ENCODE results near the gene TBATA.

TBATA gene, protein sequence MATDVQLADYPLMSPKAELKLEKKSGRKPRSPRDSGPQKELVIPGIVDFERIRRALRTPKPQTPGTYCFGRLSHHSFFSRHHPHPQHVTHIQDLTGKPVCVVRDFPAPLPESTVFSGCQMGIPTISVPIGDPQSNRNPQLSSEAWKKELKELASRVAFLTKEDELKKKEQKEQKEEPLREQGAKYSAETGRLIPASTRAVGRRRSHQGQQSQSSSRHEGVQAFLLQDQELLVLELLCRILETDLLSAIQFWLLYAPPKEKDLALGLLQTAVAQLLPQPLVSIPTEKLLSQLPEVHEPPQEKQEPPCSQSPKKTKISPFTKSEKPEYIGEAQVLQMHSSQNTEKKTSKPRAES

DNA sequence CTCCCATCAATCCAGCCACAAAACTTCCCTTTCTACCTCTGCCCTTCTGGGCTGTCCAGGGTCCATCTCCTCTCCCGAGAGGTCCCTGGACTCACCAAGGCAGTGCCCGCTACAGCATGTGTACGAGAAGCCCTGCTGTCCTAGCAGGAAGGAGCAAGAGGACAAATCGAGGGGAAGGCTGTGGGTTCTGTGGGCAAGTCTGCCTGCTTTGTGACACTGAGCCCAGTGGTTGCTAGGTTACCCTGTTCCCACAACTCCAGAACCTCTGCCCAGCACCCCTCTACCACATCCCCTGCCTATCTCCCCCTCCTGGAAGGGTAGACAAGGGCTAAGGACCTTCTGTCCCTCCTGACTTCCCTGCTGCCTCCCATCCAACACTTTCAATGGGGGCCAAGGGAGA is at the start of gene TBATA:
Gene TBATA, minus strand, starts transcription at position 188 of the 400 bp plus-strand sequence. CDS start 1,998 bp downstream, outside the sequence.
- no peak for DNase-seq

DNA sequence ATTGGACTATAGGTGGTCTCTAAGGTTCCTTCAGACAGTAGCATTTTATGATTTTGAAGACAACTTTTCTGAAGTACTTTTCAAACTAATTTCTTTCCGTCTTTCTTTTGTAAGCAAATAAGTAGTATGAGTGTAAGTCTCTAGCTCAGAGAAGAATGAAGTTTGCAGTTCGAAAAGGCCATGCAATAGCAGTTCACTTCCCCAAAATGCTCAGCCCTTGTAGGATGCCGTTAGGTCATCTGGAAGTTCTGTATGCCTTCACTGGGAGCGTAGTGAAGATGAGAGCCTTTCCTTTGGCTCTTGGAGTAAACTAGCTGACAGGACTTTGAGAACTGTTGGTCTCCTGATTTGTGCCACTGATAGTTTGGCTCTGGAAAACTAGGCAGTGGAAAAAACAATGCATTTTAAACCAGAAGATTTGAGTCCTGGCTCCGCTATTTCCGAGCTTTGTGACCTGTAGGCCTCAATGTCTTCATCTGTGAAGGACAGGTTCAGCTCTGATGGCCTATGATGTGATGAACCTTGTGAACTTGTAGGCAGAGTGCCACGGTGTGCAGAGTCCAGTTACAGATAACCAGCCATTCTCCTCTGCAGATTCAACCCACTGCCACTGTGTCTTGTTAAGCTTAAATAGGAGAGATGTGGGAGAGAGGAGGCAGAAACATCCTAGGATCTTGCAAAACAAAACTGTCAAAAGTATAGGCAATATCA is 49.4 kb upstream of the TBATA start:
- DNase-seq = no peak

DNA sequence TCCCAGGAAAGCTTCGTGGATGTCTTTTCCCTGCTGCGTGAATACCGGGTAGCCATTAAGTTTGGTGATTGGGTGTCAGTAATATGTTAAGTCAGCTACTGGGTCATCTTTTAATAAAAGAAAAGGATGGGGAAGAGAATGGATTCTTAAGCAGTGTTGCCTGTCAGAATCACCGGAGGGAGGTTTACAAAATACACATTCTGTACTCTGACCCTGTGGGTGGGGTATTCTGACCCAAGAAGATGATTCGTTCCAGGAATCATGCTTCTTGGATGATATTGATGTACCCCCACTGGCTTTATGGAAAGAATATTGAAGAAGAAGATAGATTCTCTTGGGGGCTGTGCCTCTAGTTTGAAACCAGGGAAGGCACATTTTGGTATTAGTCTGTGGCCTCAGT is 48.8 kb upstream of the TBATA start:
- no peak for DNase-seq

DNA sequence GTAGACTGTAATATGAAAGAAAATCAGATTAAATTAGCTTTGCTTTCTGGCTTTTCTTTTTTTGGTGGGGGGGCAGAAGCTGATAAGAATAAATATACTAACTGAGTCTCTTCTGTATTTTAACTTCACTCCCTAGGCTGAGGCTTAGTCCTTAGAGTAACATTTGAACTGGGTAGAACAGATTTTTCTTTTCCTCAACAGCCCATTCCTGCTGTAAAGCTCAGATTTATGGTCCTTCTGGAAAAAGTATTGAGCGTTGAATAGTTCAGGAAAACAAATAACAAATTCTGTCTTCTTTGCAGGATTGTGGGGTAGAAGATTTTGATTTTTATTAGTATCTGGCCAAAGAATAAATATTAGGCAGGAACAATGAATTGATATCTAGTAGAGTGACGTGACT is 48.4 kb upstream of the TBATA start:
- DNase-seq = no peak

DNA sequence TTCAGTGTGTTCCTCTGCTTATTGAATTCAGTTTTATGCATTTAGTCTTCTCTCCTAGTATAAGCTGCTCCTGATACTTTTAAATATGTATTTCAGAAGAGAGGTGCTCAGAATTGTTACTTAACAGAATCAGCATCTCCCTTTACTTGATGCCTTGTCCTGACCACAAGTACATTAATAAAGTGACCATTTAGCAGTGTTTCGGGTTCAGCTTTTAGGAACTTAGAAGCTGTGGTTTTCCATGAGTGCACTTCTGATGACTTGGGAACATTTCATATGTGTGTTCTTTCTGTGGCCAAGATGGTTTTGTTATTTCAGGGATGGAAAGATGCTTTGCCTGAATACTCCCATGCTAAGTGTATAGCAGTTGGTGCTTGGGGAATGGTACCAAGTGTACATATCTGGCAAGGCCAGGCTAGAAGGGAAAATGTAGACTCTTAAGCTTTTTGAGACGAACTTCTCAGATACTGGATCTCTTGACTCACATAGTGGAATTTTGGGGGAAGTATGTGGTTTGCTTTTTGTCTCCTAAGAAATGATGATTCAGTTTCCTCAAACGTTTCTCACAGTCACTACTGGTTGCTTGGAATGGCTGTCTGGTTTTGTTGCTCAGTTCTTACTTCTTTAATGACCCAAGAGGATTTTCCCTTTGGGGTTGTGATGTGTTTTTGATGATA is 47.8 kb upstream of the TBATA start:
- no peak for DNase-seq

DNA sequence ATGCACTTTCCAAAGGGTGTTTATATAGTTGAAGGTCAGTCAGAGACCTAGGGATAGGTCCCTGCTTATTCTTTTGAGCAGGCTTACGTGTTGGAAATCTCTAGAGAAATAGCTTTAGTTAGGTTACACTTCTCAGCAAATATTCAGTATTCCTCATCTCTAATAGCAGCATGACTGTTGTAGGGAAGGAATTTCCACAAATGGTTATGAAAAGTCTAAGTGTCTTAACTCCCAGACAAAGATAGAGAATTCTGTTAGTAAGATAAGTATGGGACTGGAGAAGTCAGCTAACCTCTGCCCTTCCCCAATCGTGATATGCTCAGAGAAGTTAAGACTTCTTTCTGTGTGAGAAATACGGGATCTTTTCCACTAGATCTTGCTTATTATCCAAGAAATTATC is 47.0 kb upstream of the TBATA start:
- DNase-seq = no peak

DNA sequence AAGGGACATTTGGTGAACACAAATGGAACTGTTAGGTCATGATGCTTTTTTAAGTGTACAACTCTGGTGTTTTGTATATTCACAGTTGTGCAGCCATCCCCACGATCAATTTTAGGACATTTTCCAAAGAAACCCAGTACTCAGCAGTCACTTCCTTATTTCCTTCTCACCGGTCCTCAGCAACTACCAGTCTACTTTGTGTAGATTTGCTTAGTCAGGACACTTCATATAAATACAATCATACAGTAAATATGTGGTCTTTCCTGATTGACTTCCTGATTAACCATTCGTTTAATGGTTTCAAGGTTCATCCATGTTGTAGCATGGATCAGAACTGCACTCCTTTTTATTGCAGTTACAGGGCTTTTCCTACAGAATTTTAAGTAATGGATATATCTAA is 45.0 kb upstream of the TBATA start:
- DNase-seq = no peak

DNA sequence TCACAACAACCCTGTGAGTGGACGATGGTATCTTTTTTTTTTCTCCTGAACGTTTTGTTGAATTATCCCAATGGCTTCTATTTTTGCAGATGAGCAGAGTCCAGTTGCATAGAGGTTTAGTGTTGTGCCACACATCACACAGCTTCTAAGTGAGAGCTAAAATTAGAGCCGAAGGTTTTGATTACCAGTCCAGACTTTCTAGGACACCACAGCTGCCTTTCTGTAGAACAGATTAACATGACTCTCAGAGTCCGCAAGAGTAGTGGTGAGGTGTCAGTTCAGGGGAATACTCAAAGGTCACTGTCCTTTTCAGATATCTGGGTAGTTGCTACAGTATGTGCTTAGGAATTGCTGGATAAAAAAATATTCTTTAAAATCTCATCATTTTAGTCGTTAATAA is 44.4 kb upstream of the TBATA start:
- no peak for DNase-seq

DNA sequence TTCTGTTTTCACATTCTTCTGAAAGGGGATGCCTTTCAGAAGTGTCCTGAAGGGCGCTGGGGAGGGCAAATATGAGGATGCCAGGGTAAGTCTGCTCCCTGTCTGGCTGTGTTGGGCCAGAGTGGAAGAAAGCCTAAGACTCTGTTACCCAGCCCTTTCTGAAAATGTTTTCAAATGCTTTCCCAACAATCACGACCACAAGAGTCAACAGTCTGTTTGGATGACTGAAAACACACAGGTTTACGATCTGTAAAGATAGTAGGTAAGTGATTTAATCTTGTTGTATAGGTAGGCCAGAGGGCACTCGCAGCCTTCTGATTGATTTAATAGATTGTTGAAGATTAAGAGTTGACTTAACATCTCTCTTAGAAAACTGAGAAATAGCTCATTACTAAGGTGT is 43.7 kb upstream of the TBATA start:
- DNase-seq = no peak

DNA sequence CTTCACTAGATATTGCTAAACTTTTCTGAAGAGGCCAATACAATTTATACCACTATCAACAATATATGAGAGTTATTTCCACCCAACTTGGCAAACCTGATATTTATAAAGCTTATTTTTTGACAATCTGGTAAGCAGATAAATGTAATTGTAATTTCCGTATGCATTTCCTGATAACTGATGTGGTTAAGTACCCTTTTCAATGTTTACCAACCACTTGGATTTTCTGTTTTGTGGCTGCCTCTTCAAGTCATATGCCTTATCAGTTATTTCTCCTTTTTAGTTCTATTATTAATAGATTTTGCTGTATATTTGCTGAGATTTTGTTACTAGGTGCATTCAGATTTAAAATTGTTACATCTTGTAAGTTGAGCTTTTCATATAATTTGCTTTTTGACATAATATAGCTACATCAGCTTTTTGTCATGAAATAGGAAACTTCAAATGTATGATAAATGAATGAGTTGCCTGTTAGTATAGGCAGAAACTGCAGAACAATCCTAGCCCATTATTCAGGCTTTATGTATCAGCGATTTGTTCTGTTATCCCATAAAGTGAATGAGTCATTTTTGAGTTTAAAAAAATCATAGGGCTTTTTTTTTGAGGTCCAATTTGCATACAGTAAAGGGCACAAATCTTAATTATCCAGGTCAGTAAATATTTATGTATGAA is 42.0 kb upstream of the TBATA start:
- DNase-seq = no peak

DNA sequence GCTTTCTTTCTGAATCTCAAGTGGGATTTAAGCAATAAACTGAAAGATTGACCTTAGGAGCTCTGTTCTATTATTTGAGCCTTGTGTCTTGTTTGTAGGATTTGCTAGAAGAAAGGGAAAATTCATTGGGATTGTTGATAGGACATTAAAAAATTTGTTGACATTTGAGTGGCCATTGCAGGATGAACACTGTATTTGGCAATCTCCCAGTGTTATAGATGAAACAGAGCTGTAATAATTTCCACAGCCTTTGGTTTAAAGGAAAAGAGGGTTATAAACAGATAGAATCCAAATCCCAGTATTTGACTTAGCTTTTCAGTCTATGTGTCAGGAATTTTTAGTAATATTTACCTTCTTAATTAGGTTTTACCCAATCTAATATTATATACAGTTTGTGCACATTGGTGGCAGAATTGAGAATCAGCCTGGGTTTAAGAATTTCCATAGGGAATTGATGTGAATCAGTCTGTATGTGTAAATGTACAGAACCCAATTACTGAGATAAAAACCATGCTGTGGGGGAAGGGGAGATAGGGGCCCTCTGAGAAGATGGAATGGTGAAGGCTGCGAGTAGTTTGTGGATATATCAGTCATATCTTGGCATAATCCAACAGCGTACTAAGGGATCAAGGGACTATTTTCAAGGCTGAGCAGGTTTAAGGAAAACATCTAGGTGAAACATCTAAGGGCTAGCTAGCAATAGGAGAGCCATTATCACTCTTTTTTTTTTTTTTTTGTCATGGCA is 37.1 kb upstream of the TBATA start:
- DNase-seq = no peak

DNA sequence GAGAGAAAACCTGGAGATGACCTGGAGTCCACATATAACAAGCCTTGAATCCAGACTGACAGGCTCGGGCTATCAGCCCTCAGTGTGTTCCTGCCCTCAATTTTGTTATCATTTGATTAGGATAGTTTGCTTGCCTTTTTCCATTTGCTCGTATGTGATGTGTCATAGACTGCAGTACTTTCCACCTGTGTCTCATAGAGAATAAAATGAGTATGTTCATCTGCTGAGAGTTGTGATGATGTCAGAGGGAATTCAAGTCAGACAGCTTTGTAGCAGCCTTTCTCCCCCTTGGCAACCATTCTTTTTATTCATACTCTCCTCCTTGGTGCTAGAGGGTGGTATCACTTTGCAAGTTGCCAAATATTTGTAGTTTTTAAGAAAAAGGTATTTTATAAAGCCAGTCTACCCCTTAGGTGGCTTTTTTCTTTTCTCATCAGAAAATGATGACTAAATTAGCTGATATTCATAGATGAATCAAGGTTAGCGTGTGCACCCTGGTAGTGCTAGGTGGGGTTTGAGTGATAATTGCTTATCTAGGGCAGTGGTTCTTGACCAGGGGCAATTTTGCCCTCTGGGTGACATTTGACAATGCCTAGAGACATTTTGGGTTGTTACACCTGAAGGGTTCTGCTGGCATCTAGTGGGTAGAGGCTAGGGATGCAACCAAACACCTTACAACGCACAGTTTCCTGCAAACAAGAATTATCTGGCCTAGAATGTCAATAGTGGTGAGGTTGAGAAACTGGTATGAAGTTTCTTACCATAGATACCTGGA is 36.0 kb upstream of the TBATA start:
- DNase-seq = no peak

DNA sequence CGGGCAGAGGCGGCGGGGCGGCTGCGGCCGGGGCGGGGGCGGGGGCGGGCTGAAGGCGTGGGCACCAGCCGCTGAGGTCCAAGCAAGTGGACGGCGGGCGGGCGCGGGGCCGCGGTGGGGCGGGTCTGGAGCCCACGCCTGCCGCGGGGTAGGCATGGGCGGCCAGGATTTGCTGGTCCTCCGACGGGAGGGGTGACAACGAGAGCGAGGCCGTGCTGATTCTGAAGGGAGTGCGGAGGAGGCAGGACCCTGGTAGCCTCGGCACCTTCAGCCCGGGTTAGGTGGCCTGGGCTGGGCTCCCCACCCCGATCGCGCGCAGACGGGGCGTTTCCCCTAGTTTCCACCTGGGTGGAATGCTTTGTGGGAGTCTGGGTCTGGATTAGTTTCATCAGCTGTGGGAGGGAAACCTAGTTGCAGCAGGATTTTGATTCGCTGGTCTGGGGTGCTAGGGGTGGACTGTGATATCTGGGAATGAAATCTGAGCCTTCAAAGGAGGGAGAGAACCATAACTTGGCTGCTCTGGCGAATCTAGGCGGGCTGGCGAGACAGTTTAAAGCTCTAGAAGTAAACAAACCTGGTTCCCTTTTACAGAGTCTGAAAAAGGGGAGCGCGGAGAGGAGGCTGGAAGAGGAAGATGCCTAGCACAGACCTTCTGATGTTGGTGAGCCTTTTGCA is 31.2 kb upstream of the TBATA start:
- peak; percentile 74 to 82 for DNase-seq

DNA sequence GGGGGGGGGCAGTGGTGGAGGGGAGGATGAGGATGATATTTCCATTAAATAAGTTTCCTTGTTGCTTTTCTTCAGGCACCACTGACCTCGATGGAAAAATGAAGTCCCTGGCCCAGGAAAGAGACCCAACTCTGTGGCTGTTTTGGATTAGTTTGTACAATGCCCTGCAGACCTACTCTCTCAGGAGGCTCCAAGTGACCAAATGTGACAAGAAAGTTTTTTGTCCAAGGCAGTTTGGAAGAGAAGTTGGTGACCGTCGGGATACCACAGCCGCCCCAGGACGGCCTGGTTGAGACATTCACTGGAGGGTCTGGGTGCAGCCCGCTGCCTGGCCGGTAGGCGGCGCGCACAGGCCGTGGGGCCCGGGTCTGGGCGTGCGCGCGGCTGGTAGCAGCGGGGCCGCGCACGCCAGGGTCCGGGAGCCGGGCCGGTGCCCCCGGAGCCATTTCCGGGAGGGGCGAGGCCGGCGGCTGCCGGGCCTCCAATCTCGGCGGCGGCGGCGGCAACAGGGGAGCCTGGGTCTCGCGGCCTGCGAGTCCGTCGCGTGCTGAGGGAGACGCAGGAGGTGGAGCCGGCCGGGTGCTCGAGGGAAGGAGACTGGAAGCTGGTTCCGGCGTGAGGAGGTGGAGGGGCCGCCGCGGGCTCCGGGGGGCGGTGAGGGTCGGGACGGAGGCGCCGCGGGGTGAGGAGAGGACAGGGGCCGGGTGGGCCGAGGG is 30.5 kb upstream of the TBATA start, which contains the start of gene SGPL1:
Gene SGPL1, plus strand, starts transcription at position 445 of the 716 bp plus-strand sequence. CDS start 906 bp downstream, outside the sequence.
- DNase-seq = peak in 1 of 2 experiments; percentile 83

DNA sequence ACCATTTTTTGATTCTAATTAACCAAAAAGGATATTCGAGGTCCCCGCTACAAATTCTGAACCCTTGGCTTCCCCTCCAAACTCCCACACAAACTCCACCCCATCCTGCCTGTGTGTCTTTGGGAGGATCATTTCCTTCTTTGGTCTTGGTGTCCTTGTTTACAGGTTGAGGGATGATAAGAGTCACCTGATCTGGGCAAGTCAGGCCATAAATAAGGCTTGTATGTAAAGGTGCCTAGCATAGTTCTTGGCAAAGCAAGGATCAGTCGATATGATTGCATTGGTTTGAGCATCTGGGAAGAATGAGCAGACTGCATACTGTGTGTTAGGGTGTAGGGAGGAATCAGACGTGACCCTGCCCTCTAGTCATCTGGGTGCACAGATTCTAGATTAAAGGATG is 28.9 kb upstream of the TBATA start:
- no peak for DNase-seq

DNA sequence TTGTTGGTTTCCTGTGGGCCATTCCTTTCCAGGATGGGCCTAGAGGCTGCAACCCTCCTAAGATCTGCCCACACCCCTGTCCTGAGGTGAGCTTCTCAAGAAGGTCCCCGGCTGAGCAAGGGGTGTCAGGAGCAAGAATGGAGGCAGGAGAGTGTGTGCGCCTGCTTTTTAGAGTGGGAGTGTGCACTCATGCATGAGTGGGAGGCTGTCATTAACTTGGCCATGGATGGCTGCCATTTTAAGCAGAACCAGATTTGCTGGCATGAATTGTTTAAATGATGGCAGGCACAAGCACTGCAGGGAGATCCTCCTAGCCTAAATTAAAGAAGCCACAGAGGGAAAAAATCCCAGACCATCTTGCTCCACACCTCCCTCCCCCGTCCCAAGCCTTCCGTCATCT is 27.6 kb upstream of the TBATA start:
- no peak for DNase-seq

DNA sequence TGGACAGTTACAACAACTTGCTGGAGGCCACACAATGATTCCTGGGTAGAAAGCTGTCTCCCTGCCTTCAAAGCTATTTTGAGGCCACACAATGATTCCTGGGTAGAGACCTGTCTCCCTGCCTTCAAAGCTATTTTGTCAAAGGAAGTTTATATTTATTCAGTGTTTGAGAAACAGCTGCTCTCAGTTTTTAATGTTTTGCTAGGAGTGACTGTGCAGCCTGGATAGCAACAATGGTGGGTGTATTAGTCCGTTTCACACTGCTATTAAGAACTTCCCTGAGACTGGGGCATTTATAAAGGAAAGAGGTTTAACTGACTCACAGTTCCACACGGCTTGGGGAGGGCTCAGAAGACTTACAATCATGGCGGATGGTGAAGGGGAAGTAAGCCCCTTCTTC is 26.7 kb upstream of the TBATA start:
- DNase-seq = no peak

DNA sequence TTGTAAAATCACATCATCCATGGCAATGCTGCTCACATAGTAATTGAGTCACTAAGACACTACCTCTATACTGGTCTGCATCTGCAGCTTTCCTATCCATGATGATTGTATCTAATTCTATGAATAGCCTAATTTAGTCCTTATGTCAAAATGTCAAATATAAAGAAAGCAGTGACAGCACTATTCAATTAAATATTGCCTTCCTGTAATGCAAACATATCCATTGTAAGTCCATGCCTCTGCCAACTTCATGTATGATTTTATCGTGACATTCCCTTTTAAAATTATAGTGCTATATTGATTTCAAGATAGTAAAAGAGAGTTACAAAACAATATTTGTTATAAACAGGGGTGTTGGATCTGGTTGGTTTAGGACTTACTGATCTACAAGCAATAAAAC is 25.8 kb upstream of the TBATA start:
- DNase-seq = no peak

DNA sequence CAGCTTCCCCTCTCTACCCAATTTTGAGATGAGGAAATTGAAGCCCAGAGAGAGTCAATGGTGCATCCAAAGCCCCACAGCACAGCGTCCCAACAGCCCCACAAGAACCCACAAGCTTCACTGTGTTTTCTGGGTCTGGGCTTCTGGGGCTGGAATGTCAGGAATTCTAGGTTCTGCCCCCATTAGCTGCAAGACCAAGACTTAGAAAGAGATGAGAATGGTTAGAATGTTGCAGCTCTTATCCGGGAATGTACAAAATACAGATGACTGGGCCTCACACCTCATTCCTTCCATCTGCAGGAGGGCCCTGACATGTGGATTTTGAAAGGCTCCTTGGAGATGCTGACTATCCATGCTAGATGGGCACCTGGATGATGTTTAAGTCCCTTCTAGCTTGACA is 24.5 kb upstream of the TBATA start:
- DNase-seq = no peak

DNA sequence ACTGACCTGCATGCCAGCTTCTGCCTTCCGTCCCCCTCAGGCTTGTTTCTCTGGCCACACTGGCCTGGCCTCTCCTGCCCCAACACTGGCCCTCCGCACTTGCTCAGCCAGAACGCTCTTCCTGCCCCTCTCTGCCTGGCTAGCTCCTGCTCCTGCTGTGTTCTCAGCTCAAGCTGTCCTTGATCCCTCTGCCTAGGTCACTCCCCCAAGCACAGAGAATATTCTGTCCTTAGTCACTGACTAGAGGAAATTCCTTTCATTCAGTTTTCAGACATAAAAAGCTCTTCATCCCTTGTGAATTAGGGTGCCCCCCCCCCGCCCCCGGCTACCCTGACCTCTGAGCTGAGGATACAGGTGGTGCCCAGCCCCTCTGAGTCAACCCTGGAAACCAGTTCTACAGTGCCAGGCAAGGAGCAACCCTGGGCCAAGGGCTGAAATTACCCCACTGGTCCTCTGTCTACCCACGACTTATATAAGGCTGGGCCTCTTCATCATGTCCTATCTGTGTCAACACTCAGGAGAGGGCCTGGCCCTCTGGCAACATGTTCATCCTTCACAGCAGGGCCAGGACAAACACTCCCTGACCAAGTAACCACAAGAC is 23.9 kb upstream of the TBATA start:
- no peak for DNase-seq
